ENCODE data around the gene USP16.
A peak's percentile ranks its signal among the peaks of the same experiment; 100 is the strongest.
"Not testable (repeated sequence)": the region's sequence is repeated elsewhere in the genome, so short reads cannot be mapped to it uniquely, and the experiment has no call there.

USP16 gene

GRCh38 chr21:29024474-29025327 is at the start of gene USP16:
USP16 (plus strand) TSS chr21:29024668; CDS start chr21:29027914, 3,246 bp downstream.
- DNase-seq, result peak; percentile 95

- DNase-seq, result no peak
Observed at GRCh38 chr21:28975397-28975796, 49.1 kb upstream of the USP16 start.

GRCh38 chr21:28979092-28979491 is 45.4 kb upstream of the USP16 start:
- no peak for DNase-seq

GRCh38 chr21:28982637-28983036 is 41.8 kb upstream of the USP16 start:
- DNase-seq, result no peak

GRCh38 chr21:28986677-28987076 is 37.8 kb upstream of the USP16 start:
- no peak for DNase-seq

GRCh38 chr21:28988146-28988545 is 36.3 kb upstream of the USP16 start:
- not testable (repeated sequence) for DNase-seq

- DNase-seq, result no peak
Observed at GRCh38 chr21:28991861-28992525, 32.5 kb upstream of the USP16 start.

- DNase-seq, result peak; percentile 99
Observed at GRCh38 chr21:28992526-28993292, 31.8 kb upstream of the USP16 start, which contains the start of gene LTN1. LTN1 (minus strand) TSS chr21:28992877; CDS start chr21:28992805, 72 bp downstream.

- no peak for DNase-seq
Observed at GRCh38 chr21:28993293-28993629, 31.2 kb upstream of the USP16 start.

- DNase-seq, result peak; percentile 98
Observed at GRCh38 chr21:29002442-29003144, 21.9 kb upstream of the USP16 start.

- no peak for DNase-seq
Observed at GRCh38 chr21:29005696-29006095, 18.8 kb upstream of the USP16 start.

- no peak for DNase-seq
Observed at GRCh38 chr21:29007135-29007534, 17.3 kb upstream of the USP16 start.

- no peak for DNase-seq
Observed at GRCh38 chr21:29007810-29008209, 16.7 kb upstream of the USP16 start.

GRCh38 chr21:29008367-29008766 is 16.1 kb upstream of the USP16 start:
- DNase-seq, result no peak

GRCh38 chr21:29011236-29011635 is 13.2 kb upstream of the USP16 start:
- DNase-seq, result not testable (repeated sequence)

- DNase-seq, result no peak
Observed at GRCh38 chr21:29017639-29018237, 6.7 kb upstream of the USP16 start.

GRCh38 chr21:29018540-29018939 is 5.9 kb upstream of the USP16 start:
- no peak for DNase-seq

- no peak for DNase-seq
Observed at GRCh38 chr21:29022166-29022565, 2.3 kb upstream of the USP16 start.

- no peak for DNase-seq
Observed at GRCh38 chr21:29025328-29025713, 853 bp downstream of the USP16 start.

GRCh38 chr21:29029524-29029923 is 5.1 kb downstream of the USP16 start:
- DNase-seq, result no peak

GRCh38 chr21:29030909-29031308 is 6.4 kb downstream of the USP16 start:
- no peak for DNase-seq

- DNase-seq, result no peak
Observed at GRCh38 chr21:29033301-29033700, 8.8 kb downstream of the USP16 start.
